VCaP (cell line): ENCODE measurements around the gene SLC44A3.

ENCODE experiments used
- H3K27ac ChIP-seq: fragments of 450-650 bp; 2 replicates; pipeline ENCODE4 v1.5.1; 2017
- CTCF ChIP-seq: fragments of 450-650 bp; conservative IDR thresholded peaks from 2 replicates; pipeline ENCODE4 v1.5.1; 2017; ENCODE audit warnings: mild to moderate bottlenecking, moderate library complexity

SLC44A3 gene

GRCh38 chr1:94812985-94813384 lies 7.2 kb upstream of the SLC44A3 start:
- H3K27ac ChIP-seq: no peak overlapping the region
- TF ChIP-seq CTCF: no peak

- no peak for TF ChIP-seq CTCF
These were observed 4.1 kb upstream of the SLC44A3 start for GRCh38 chr1:94816030-94816429.

GRCh38 chr1:94817712-94818111 lies 2.4 kb upstream of the SLC44A3 start:
- no peak for TF ChIP-seq CTCF
- no peak overlapping the region for H3K27ac ChIP-seq

More at GRCh38 chr1:94816030-94816429, 4.1 kb upstream of the SLC44A3 start:
- H3K27ac ChIP-seq: no peak overlapping the region

GRCh38 chr1:94819238-94819944 lies 766 bp upstream of the SLC44A3 start:
- TF ChIP-seq CTCF: no peak
- peak overlapping the region; percentile 83 for H3K27ac ChIP-seq

- no peak for TF ChIP-seq CTCF
- H3K27ac ChIP-seq: peak overlapping the region; percentile 83
These were observed 779 bp downstream of the SLC44A3 start for GRCh38 chr1:94820936-94821335.

- peak overlapping the region; percentile 83 for H3K27ac ChIP-seq
- no peak for TF ChIP-seq CTCF
These were observed 1.6 kb downstream of the SLC44A3 start for GRCh38 chr1:94821636-94822305.

GRCh38 chr1:94823116-94823515 lies 3.0 kb downstream of the SLC44A3 start:
- H3K27ac ChIP-seq: no peak overlapping the region
- TF ChIP-seq CTCF: no peak
